H1 (cell line): ENCODE data around the gene OR52E8. TPM values are rescaled to one million over a fixed set of nuclear protein-coding genes. Genes with fewer than 3 reads are reported as not detected.

Experiments used
- CTCF ChIA-PET: fragments of 300-600 bp; sonication (Branson Sonifier 250); formaldehyde crosslinking; loops from one replicate; lab custom pipeline; 2021; ENCODE audit not compliant: partially characterized antibody; lab: Charles Lee
- POLR2A ChIA-PET: fragments of 300-600 bp; sonication (Branson Sonifier 250); formaldehyde crosslinking; loops from one replicate; lab custom pipeline; 2021; ENCODE audit warnings: inconsistent platforms; ENCODE audit not compliant: partially characterized antibody; lab: Charles Lee
- DNase-seq, 2 experiments: peaks; one replicate each; pipeline versions ENCODE4 v3.0.0 to v3.0.0-alpha.2; 2010 to 2022; ENCODE audit warnings: low spot score in 2 of 2, low read depth in 1 of 2, mixed read lengths in 1 of 2
- FAIRE-seq: peaks from 2 replicates; lab custom pipeline; 2011; peaks lifted over from hg19 to GRCh38; lab: Jason Lieb, UNC
- H2AFZ ChIP-seq: 2 replicates; pipeline ENCODE4 v1.8.1; 2012; ENCODE audit warnings: low read length, inconsistent platforms
- H2AK5ac ChIP-seq: 2 replicates; pipeline ENCODE4 v1.6.1; 2013; ENCODE audit warnings: low read depth, low read length
- H2BK120ac ChIP-seq: replicated peaks from 2 replicates; pipeline ENCODE3; 2013; ENCODE audit warnings: low read depth, low read length, inconsistent platforms
- H2BK12ac ChIP-seq: 2 replicates; pipeline ENCODE4 v1.6.1; 2013; ENCODE audit warnings: low read depth, low read length
- H2BK15ac ChIP-seq: 2 replicates; pipeline ENCODE4 v1.6.1; 2013; ENCODE audit warnings: low read length
- H2BK20ac ChIP-seq: 2 replicates; pipeline ENCODE4 v1.6.1; 2013; ENCODE audit warnings: low read length
- H2BK5ac ChIP-seq: 2 replicates; pipeline ENCODE4 v1.6.1; 2013; ENCODE audit warnings: low read depth, low read length
- H3K14ac ChIP-seq: 2 replicates; pipeline ENCODE4 v1.6.1; 2013; ENCODE audit warnings: inconsistent platforms; ENCODE audit not compliant: insufficient read length
- H3K18ac ChIP-seq: 2 replicates; pipeline ENCODE4 v1.6.1; 2013; ENCODE audit warnings: low read length; ENCODE audit errors: extremely low read depth
- H3K23ac ChIP-seq: 2 replicates; pipeline ENCODE4 v1.6.1; 2013; ENCODE audit warnings: inconsistent platforms; ENCODE audit not compliant: insufficient read length
- H3K23me2 ChIP-seq: 2 replicates; pipeline ENCODE4 v1.6.1; 2013; ENCODE audit warnings: low read depth, low read length
- H3K27ac ChIP-seq: 2 replicates; pipeline ENCODE4 v1.6.1; 2011; ENCODE audit warnings: low read depth, low read length, inconsistent platforms
- H3K27me3 ChIP-seq, 4 experiments: replicated peaks in 1 of 4; 1 replicate in 1 of 4; 2 replicates in 3 of 4; pipeline versions ENCODE4 v1.6.1 to v1.8.1; 2011 to 2013; ENCODE audit warnings: low read length in 3 of 4, mild to moderate bottlenecking in 3 of 4, inconsistent platforms in 2 of 4, mixed read lengths in 2 of 4, moderate library complexity in 1 of 4; ENCODE audit not compliant: control insufficient read depth in 3 of 4, insufficient read depth in 3 of 4; ENCODE audit errors: extremely low read depth in 1 of 4
- H3K36me3 ChIP-seq, 4 experiments: 2 replicates each; pipeline versions ENCODE4 v1.6.1 to v1.8.1; 2011 to 2013; ENCODE audit warnings: mild to moderate bottlenecking in 4 of 4, low read length in 3 of 4, moderate library complexity in 2 of 4, control low read depth in 1 of 4, inconsistent platforms in 1 of 4; ENCODE audit not compliant: insufficient read depth in 4 of 4, control insufficient read depth in 2 of 4
- H3K4ac ChIP-seq: replicated peaks from 2 replicates; pipeline ENCODE3; 2013; ENCODE audit warnings: low read length, low read depth, mixed read lengths, inconsistent platforms; ENCODE audit not compliant: insufficient read length
- H3K4me1 ChIP-seq, 4 experiments: replicated peaks in 1 of 4; 1 replicate in 1 of 4; 2 replicates in 3 of 4; pipeline versions ENCODE4 v1.6.1 to v1.8.1; 2011 to 2013; ENCODE audit warnings: low read length in 3 of 4, inconsistent platforms in 2 of 4, mixed read lengths in 1 of 4; ENCODE audit not compliant: insufficient read depth in 4 of 4, control insufficient read depth in 3 of 4
- H3K4me2 ChIP-seq, 2 experiments: 2 replicates each; pipeline versions ENCODE4 v1.6.1 to v1.8.1; 2011 to 2013; ENCODE audit warnings: low read depth in 2 of 2, low read length in 2 of 2, control low read depth in 1 of 2, inconsistent platforms in 1 of 2, mild to moderate bottlenecking in 1 of 2; ENCODE audit not compliant: insufficient read depth in 1 of 2
- H3K4me3 ChIP-seq, 4 experiments: fragments of 200-600, 300-600 bp in 1 of 4; sonication (generic), shearing (Covaris generic), sonication (Bioruptor Twin) in 1 of 4; 2 replicates each; pipeline versions ENCODE4 v1.5.1 to v1.8.1; 2011 to 2016; ENCODE audit warnings: low read length in 4 of 4, low read depth in 3 of 4, control low read depth in 2 of 4, inconsistent platforms in 2 of 4, mild to moderate bottlenecking in 2 of 4, mixed read lengths in 1 of 4, moderate library complexity in 1 of 4; ENCODE audit not compliant: insufficient read depth in 2 of 4; ENCODE audit errors: extremely low read depth in 1 of 4
- H3K56ac ChIP-seq: replicated peaks from 2 replicates; pipeline ENCODE3; 2013; ENCODE audit warnings: low read depth, mild to moderate bottlenecking, mixed read lengths, low read length, inconsistent platforms; ENCODE audit not compliant: insufficient read length
- H3K79me1 ChIP-seq: 2 replicates; pipeline ENCODE4 v1.6.1; 2013; ENCODE audit warnings: low read depth, low read length, control low read depth
- H3K79me2 ChIP-seq, 2 experiments: 2 replicates each; pipeline versions ENCODE4 v1.6.1 to v1.8.1; 2012 to 2013; ENCODE audit warnings: low read length in 2 of 2, mild to moderate bottlenecking in 2 of 2, inconsistent platforms in 1 of 2; ENCODE audit not compliant: insufficient read depth in 2 of 2, control insufficient read depth in 1 of 2
- H3K9ac ChIP-seq, 4 experiments: replicated peaks in 1 of 4; 1 replicate in 1 of 4; 2 replicates in 3 of 4; pipeline versions ENCODE4 v1.6.1 to v1.8.1; 2011 to 2013; ENCODE audit warnings: low read depth in 3 of 4, low read length in 3 of 4, control low read depth in 2 of 4, mild to moderate bottlenecking in 2 of 4, moderate library complexity in 2 of 4, inconsistent platforms in 1 of 4; ENCODE audit errors: extremely low read depth in 1 of 4
- H3K9me3 ChIP-seq, 2 experiments: 2 replicates each; pipeline versions ENCODE4 v1.6.1 to v1.8.1; 2012 to 2013; ENCODE audit warnings: mild to moderate bottlenecking in 2 of 2, moderate library complexity in 2 of 2, control low read depth in 1 of 2, inconsistent platforms in 1 of 2, low read depth in 1 of 2, low read length in 1 of 2, mixed read lengths in 1 of 2; ENCODE audit not compliant: insufficient read depth in 2 of 2
- H4K20me1 ChIP-seq, 2 experiments: replicated peaks in 1 of 2; 2 replicates each; pipeline versions ENCODE3 to v1.8.1; 2011 to 2013; ENCODE audit warnings: inconsistent platforms in 2 of 2, low read length in 2 of 2, mild to moderate bottlenecking in 1 of 2; ENCODE audit not compliant: insufficient read depth in 2 of 2, control insufficient read depth in 1 of 2
- H4K5ac ChIP-seq: 2 replicates; pipeline ENCODE4 v1.6.1; 2013; ENCODE audit warnings: low read length, low read depth, mixed read lengths, inconsistent platforms; ENCODE audit not compliant: insufficient read length
- H4K8ac ChIP-seq: 2 replicates; pipeline ENCODE4 v1.8.0; 2013; ENCODE audit warnings: mild to moderate bottlenecking, moderate library complexity, low read length, inconsistent platforms; ENCODE audit not compliant: insufficient read depth; ENCODE audit errors: extremely low read depth
- H4K91ac ChIP-seq: replicated peaks from 2 replicates; pipeline ENCODE3; 2013; ENCODE audit warnings: low read length, mixed read lengths, inconsistent platforms; ENCODE audit not compliant: insufficient read length
- CEBPB ChIP-seq: IDR thresholded peaks from 2 replicates; pipeline ENCODE4 v1.6.1; 2012; ENCODE audit warnings: low read depth, low read length
- CHD1 ChIP-seq: IDR thresholded peaks from 2 replicates; pipeline ENCODE4 v1.6.1; 2012; ENCODE audit warnings: low read depth, low read length, improper control_type of control experiment
- KDM1A ChIP-seq: fragments of 200-600, 300-600 bp; sonication (generic); IDR thresholded peaks from 2 replicates; pipeline ENCODE4 v1.7.1; 2016; ENCODE audit warnings: mild to moderate bottlenecking, low read length, borderline replicate concordance
- POLR2A ChIP-seq, 2 experiments: IDR thresholded peaks; 1 replicate in 1 of 2; 2 replicates in 1 of 2; pipeline ENCODE4 v1.6.1; 2011; ENCODE audit warnings: low read depth in 2 of 2, low read length in 2 of 2, mild to moderate bottlenecking in 2 of 2; ENCODE audit errors: control extremely low read depth in 1 of 2
- SIX5 ChIP-seq: IDR thresholded peaks from 2 replicates; pipeline ENCODE4 v1.6.1; 2011; ENCODE audit warnings: mild to moderate bottlenecking, low read depth, low read length
- WGBS, 2 experiments: shearing (Covaris generic) in 1 of 2; methylation state at CpG; one replicate each; pipeline versions ENCODE4 v1.1.6 to v1.1.7; 2013 to 2015; ENCODE audit warnings: low lambda C conversion rate in 2 of 2, mixed read lengths in 2 of 2, inconsistent platforms in 1 of 2, low coverage in 1 of 2, missing lambda C conversion rate in 1 of 2; ENCODE audit not compliant: insufficient replicate concordance in 2 of 2, insufficient coverage in 1 of 2, insufficient read length in 1 of 2; ENCODE audit errors: extremely low coverage in 1 of 2, missing lambda C conversion rate in 1 of 2; 5-methylcytosine and 5-hydroxymethylcytosine counted together
- polyA plus RNA-seq, 7 experiments: library from polyadenylated mRNA; depleted of rRNA in 3 of 7; stranded (reverse) in 5 of 7; unstranded in 2 of 7; fragments of >200 nt in 5 of 7; fragments of 200-250 nt in 2 of 7; gene quantifications; 1 replicate in 5 of 7; 2 replicates in 1 of 7; 4 replicates in 1 of 7; pipeline versions ENCODE4 v1.2.1 to v1.2.3, GENCODE V29; 2011 to 2013; ENCODE audit warnings: missing spikeins in 2 of 7, mixed read lengths in 2 of 7
- total RNA-seq: library from RNA; stranded (reverse); fragmentation: NEBNext Ultra II Directional; extraction: Animal tissue kit (Norgen Biotek cat#: 25700); gene quantifications from 2 replicates; pipeline ENCODE4 v1.2.1, GENCODE V29; 2021

The OR52E8 gene
- total and polyA plus RNA-seq, 2 of the 8 experiments (the other 6 are each of a cell fraction or from before 2014, with no cell fraction given): not detected

DNA sequence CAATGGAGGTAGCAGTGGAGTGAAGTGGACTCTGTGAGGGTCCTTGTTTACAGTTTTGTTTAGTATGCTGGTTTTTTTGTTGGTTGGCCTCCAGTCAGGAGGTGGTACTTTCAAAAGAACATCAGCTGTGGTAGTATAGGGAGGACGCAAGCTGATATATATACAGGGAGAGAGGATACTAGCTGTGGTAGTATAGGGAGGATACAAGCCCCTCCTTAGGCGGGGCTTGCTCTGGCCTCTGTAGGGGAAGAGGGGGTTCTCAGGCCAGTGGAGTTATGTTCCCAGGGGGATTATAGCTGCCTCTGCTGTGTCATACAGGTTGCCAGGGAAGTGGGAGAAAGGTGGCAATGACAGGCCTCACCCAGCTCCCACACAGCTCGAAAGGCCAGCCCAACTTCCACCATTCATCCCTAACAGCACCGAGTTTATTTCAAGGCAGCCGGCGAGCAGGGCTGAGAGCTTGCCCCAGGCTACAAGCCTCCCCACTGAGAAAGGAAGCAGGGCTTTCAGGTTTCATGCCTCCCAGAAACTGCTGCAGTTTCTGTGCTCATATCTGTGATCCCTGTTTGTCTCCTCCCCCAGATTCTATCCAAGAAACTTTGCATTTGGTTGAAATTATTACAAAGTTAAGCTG lies 26.2 kb downstream of the OR52E8 start:
- no peak overlapping the region for H3K4me3 ChIP-seq
- no peak overlapping the region for H2BK120ac ChIP-seq
- no peaks in the 10 kb centered on the region for H3K79me1 ChIP-seq
- H3K18ac ChIP-seq: no peak overlapping the region; the same call in 1 of the 2 replicates
- H2BK20ac ChIP-seq: no peak overlapping the region; the same call in 1 of the 2 replicates
- no peaks in the 10 kb centered on the region for H3K36me3 ChIP-seq
- H3K9ac ChIP-seq: no peak overlapping the region
- no peak for FAIRE-seq
- H2AK5ac ChIP-seq: no peak overlapping the region
- peak overlapping the region; percentile 89 for H2AFZ ChIP-seq
- no peak overlapping the region for H4K8ac ChIP-seq
- POLR2A ChIA-PET: no interaction called here
- no peak overlapping the region; a peak in 1 of 4 replicates for H3K4me2 ChIP-seq
- H3K4me1 ChIP-seq: no peaks in the 10 kb centered on the region
- H3K23me2 ChIP-seq: no peaks in the 10 kb centered on the region
- no peaks in the 10 kb centered on the region for H3K79me2 ChIP-seq
- H3K56ac ChIP-seq: no peak overlapping the region
- no peak overlapping the region for H3K14ac ChIP-seq
- H3K27ac ChIP-seq: no peak overlapping the region
- no peak overlapping the region; the same call in 1 of the 2 replicates for H2BK15ac ChIP-seq
- no peak overlapping the region for H3K4ac ChIP-seq
- H4K91ac ChIP-seq: no peak overlapping the region
- 72% methylated on average over 6 of the region's 6 CpGs; no CpG with 5 or more reads in 1 of the 2 experiments for WGBS, 2 experiments
- H3K9me3 ChIP-seq: no peaks in the 10 kb centered on the region
- DNase-seq: no peak
- TF ChIP-seq CHD1 (no peak), CEBPB (no peak), POLR2A (IDR thresholded peaks at IDR 0.05; ENCODE audit: control extremely low read depth in 1 of 2, low read depth in 2 of 2, low read length in 2 of 2) (no peak), SIX5 (no peak), KDM1A (no peak)
- TF ChIP-seq, all 59 proteins: peak for 0
- Histone ChIP-seq H3K27me3 (no peaks in the 10 kb centered on the region), H2BK12ac (0 out of 2 replicates have a peak overlapping the region, but pooled peaks have one; percentile 17), H4K5ac (no peak overlapping the region), H3K23ac (no peak overlapping the region), H4K20me1 (no peaks in the 10 kb centered on the region), H2BK5ac (no peak overlapping the region; the same call in 1 of the 2 replicates)
- CTCF ChIA-PET: interaction anchor here (0.6 to 1.2 kb wide), 3 partner anchors 22 to 882 kb away, joined by 3 read pairs; no protein-coding TSS in a partner anchor
